GM18526 (cell line): ENCODE data around the gene DSG2.

Experiments used
- POLR2A ChIP-seq: IDR thresholded peaks from 3 replicates; pipeline ENCODE4 v1.6.1; 2011; ENCODE audit not compliant: insufficient read length; ENCODE audit errors: extremely low read depth

Gene DSG2

DNA sequence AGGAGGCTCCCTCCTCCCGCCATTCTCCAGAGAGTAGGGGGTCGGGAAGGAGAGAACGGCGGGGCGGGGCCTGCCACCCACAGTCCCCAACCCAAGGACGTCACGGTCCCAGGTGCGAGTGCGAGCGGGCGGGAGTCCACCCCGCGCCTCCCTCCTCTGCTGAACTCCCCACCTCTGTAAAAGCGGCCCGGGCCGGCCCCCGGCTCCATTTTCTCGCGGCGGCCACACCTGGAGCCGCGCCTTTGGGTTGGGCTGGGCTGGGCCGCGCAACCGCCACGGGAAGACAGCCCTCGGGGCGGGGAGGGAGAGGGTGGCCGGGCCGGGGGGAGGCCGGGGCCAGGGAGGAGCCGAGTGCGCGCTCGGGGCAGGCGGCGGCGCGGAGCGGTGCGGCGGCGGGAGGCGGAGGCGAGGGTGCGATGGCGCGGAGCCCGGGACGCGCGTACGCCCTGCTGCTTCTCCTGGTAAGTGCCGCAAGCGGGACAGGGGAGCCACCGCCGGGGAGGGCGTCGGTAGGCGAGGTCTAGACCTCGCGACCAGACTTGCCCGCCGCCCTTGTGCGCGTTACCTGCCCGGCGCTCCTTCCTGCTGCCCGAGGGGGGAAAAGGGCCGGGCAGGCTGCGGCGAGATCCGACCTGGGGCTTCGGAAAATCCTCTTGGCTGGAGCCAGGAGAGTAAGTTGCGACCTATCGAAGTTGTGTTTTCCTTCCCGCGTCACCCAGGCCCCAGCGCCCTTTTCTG is at the start of gene DSG2:
Gene DSG2 (plus strand): TSS at position 342 of the 738 bp plus-strand sequence. CDS start 75 bp downstream, at position 417.
- TF ChIP-seq POLR2A, result peak; percentile 39

DNA sequence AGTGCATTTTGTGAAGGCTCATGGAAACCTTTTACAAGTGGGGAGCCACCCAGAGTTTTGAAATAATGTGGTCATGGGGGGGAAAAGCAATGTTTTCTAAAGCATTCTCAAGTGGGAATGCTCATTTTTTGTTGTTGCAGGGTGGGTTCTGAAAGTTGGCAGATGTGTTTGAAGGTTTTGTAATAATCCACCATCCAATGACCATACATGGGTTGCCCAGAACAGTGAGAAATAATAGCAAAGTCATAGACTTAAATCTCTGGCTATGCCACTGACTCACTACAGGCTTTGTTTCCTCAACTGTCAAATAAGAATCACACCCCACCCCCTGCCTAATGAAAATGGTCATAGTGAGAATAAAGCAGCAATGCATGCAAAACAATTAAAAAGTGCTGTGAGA is 47.6 kb upstream of the DSG2 start:
- no peak for TF ChIP-seq POLR2A

DNA sequence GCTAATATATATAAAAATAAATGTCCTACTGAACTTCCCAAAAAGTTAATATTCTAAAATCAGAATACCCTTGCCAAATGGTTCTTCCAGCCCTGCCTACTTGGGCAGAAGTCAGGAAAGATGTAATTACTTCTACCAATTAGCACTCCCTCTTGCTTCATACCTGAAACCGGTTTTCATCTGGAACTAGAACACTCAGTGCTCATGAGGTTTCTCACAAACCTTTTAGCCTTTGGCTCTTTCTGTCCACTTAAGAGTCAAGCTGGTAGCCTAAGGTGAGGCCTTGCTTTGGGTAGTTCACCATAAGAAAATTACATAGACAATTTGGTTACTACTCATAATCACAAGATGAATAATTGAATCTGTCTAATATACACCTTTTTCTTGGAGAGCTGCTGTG is 46.4 kb upstream of the DSG2 start:
- no peak for TF ChIP-seq POLR2A

DNA sequence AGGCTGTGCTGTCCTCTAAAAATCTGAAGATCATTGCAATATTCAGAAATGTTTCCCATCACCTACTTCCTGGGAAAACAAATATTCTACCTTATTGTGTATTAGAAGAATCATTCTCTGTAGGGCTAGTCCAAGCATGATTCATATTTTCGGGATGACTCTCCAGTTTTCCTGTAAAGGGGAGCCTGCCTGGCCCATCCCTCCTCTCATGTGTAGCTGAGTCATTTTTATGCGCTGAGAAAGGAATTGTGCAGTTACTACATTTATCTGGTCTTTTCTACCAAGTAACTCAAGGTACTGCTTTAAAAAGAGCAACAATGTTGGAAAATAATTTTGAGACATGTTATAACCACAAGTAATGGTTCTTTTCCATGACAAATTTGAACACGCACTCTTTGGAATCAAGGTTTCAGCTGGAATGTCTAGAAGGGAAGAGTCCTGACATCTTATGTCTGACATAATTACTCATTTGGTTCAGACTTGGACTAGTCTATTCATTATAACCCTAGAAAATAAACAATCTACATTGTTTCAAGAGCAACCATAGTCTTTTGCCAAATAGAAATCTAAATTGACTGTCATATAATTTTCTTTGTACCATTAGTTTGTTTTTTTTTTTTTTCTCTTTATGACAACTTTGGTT is 43.8 kb upstream of the DSG2 start:
- no peak for TF ChIP-seq POLR2A

DNA sequence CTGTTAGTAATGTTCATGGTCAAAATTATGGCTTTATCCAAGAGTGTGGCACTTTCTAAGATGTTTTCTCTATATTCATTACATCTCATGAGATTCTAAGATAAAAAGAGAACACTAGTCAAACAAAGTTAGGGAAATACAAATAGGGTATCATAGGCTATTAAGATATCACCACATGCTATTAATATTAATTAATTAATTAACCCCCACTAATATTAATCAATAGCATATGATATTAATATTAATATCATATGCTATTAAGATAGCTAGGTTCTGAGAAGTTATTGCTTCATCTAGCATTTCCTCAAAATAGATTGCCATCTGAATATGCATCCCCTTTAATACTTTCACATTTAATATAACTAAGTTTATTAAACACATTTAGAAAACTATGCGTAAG is 28.3 kb upstream of the DSG2 start:
- no peak for TF ChIP-seq POLR2A

DNA sequence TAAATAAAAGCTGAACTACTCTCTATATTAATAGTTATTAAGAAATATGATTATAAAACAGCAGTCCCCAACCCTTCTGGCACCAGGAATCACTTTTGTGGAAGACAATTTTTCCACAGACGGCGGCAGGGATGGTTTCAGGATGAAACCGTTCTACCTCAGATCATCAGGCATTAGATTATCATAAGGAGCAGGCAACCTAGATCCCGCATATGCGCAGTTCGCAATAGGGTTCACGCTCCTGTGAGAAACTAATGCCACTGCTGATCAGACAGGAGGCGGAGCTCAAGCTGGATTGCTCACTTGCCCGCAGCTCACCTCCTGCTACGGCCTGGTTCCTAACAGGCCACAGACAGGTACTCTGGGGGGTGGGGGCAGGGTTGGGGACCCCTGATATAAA is 19.3 kb upstream of the DSG2 start:
- TF ChIP-seq POLR2A, result no peak

DNA sequence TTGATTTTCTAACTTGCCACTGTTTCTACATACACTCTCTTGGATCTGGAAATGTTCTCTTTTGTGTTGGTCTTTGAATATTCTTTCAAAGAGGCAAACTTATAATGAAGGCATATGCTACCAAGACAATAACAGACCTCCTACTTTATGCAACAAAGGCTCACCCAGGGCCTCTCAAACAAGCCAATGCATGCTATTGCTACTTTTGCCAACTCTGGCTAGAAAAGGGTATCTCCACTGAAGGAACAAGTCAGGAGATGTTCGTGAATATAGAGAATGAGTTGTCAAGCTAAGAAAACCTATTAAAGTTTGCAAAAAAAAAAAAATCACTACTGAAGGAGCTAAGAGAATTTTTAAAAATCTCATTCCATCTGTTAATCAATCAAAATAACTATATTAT is 15.9 kb upstream of the DSG2 start:
- TF ChIP-seq POLR2A, result no peak

DNA sequence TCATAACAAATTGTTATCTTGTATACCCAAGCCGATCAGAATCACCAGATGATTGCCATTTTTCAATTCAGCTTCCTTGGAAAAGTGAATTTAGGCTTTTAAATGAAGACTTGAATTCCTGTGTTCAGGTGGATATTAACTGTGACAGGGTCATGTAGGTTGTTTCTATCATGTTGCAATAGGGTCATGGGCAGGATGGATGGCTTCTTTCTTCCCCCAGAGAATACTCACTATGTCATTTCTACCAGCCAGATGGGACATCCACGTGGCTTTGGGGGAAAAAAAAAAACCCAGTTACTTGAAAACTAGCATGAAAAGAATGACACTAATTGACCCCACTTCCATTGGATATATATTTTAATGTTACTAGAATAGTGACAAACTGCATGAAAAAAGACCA is 14.6 kb upstream of the DSG2 start:
- no peak for TF ChIP-seq POLR2A

DNA sequence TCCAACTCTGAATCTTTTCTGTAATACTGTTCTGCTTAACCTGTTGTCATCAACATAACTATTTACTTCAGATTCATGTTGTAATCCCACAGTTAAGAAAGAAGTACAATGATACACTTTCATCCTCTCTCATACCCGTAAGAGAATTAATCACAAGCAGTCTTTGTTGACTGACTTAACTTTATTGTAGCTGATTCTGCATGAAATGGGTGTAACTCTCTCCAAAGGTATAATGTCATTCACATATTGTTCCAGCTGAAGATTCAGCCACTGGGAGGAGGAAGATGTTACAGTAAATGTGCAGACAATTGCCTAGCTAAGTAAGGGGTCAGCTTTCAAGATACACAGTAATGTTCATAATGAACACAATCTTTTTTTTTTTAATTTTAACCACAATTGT is 13.5 kb upstream of the DSG2 start:
- TF ChIP-seq POLR2A, result no peak

DNA sequence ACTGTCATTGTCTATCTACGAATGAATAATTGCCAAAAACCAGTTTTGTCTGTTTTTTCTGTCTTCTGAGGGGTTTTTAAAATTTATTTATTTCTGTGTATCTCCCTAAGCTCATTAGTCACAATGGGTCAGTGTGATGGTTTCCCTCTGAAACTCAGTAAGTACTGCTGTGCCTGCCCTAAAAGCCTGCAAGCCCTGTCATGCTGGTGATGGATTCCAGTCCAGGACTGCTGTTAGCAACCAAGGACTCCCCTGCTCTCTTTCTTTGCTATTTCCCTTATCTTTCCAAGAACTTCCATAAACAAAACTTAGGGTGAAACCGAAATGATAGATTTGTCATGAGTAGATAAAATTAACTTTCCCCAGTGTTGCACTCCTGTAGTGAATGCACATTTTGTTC is 11.8 kb upstream of the DSG2 start:
- TF ChIP-seq POLR2A, result no peak

DNA sequence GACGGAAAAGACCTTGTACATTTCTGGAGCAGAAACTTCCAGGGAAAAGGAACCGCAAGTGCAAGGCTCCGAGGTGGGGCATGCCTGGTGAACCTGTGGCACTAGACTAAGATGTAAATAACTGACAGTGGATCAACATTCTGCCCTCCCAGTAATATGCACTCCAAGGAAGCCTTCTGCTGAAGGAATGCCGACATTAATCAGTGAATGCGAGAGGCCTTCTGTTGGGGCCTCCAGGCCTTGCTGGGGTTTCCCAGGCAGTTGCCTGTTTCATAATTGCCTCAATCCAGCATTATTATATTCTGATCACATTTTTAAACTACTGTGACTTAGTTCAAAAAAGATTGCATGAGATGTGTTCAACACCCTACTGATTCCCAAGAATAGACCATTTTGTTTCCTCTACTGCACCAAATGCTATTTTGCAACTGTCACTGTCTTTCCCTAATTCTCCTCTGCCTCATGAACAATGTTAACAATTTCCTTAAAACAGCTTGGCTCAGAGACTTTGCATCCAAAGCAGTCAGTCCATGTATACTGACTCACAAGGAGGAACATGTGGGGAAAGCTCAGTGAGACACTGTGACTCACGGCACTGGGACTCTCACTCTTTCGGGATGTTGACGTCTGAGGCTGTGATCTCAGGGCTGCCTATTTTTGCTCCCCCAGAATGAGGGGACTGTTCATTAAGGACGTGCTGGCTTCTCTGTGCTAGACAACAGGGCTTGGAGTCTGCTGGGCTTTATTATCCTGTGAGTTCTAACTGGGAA is 10.5 kb upstream of the DSG2 start:
- TF ChIP-seq POLR2A, result no peak

DNA sequence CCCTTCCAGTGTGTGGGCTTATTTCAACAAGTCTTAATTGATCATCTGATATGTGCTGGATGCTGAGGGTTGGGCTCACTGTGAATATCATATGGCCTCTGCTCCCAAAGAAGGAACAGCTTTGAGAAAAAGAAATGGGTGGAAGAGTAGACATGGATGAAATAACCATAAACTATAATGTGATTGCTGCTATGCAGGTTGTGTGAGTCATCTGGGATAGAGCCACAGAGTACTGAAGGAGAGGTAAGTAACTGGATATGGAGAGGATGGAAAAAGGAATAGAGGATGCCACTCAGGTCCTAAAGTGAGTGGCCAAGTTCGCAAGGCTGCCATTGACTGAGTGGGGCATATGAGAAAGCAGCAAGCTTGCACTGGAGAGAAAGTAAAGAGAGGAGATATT is 8.7 kb upstream of the DSG2 start:
- no peak for TF ChIP-seq POLR2A

DNA sequence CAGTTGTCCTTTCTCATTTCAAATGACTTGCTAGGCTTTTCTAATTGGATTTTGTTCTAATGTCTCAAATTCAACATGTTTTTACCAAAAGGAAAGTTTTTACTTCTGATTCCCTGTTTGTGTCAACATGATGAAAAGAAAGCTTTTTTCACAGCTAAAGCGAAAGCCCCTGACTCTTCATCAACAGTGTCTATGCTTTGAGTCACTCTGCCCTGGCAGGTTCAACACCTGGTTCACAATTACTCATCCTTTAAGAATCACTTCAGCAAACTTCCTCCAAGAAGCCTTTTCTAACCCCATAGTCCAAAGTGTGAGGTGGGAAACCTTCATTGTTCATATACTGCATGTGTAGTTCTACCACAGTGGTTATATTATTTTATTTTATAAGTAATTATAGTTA is 7.6 kb upstream of the DSG2 start:
- TF ChIP-seq POLR2A, result no peak

DNA sequence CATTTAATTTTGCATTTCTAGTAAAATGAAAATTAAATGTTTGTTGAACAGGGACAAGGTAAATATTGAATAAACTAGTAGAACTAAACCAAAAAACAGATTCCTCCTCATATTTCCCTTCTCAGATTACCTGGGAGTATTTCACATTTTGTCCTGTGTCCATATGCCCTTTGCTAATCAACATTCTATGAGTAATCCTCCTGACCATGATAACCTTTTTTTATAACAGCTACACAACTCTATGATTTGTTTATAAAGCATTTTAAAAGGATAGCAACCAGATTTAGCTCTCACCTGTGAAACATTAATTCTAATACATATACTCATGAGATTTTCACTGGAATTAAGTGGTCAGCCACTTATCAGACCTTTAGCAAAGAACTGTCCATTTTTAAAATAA is 7.1 kb upstream of the DSG2 start:
- no peak for TF ChIP-seq POLR2A

DNA sequence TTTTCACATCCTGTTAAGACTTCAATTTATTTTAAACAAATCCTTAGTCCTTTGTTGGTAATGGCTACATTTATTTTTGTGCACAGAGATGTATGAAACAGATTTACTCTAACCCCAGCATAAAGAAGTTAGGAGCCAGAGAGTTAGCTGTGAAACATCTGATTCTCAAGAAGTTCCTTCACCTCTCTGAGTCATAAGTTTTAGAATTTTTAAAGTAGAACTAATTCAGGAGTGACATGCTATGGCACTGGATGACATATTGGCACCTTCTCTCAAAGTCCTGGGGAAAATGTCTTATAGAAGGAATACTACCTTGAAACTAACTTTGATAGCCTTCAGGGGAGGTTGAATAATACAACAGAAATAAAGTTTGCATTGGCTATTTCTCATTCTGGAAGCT is 6.4 kb upstream of the DSG2 start:
- TF ChIP-seq POLR2A, result no peak

DNA sequence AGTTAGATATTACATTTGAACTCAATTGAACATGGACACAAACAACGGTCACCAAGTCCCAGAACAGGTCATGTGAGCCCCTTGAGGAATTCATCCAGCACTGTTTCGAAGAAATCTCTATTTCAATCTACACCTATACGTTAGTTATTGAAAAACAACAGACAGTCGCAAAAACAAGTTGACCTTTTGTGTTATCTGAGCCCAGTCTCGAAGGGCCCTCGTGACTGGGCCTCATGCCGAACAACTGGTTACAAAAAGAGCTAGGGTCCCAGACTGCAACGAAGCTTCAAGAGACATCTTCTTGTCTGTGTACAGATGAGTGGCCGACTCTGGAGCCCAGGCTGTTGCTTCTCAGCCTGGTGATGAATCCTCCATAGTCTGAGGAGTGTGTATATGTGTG is 5.3 kb upstream of the DSG2 start:
- no peak for TF ChIP-seq POLR2A
